HUES48 (cell line): ENCODE data around the gene P3H1.
"Not testable (repeated sequence)": the region's sequence is repeated elsewhere in the genome, so short reads cannot be mapped to it uniquely, and the experiment has no call there.

ENCODE experiments used
- H3K27ac ChIP-seq: one replicate; pipeline ENCODE4 v1.7.0; 2013; ENCODE audit warnings: low read depth, low read length, inconsistent platforms
- H3K27me3 ChIP-seq: 2 replicates; pipeline ENCODE4 v1.6.1; 2013; ENCODE audit warnings: mild to moderate bottlenecking, low read length; ENCODE audit not compliant: control insufficient read depth, insufficient read depth
- H3K36me3 ChIP-seq: 2 replicates; pipeline ENCODE4 v1.6.1; 2013; ENCODE audit warnings: low read length; ENCODE audit not compliant: control insufficient read depth, insufficient read depth
- H3K4me1 ChIP-seq: 2 replicates; pipeline ENCODE4 v1.6.1; 2013; ENCODE audit warnings: mild to moderate bottlenecking, low read length; ENCODE audit not compliant: control insufficient read depth, insufficient read depth
- H3K4me3 ChIP-seq: 2 replicates; pipeline ENCODE4 v1.5.1; 2013; ENCODE audit warnings: mild to moderate bottlenecking, low read depth, low read length
- H3K9ac ChIP-seq: 2 replicates; pipeline ENCODE4 v1.6.1; 2013; ENCODE audit warnings: mild to moderate bottlenecking, low read depth, low read length, moderate library complexity
- H3K9me3 ChIP-seq: 2 replicates; pipeline ENCODE4 v1.6.1; 2013; ENCODE audit warnings: low read length; ENCODE audit not compliant: control insufficient read depth, insufficient read depth

The P3H1 gene

GRCh38 chr1:42766741-42767509 lies at the start of gene P3H1, which contains the start of gene C1orf50:
Gene P3H1 (minus strand): TSS chr1:42767028. CDS start chr1:42766971, 57 bp downstream.
Gene C1orf50 (plus strand): TSS chr1:42767249. CDS start chr1:42767312, 63 bp downstream.
- peaks cover 6% of the 10 kb centered on the region; the same call in 1 of the 2 replicates for H3K36me3 ChIP-seq
- H3K27ac ChIP-seq = peak within 1 kb of the TSS; percentile 77
- H3K4me1 ChIP-seq = peaks cover 15% of the 10 kb centered on the region; the same call in 1 of the 2 replicates
- peak within 1 kb of the TSS; percentile 70 for H3K9ac ChIP-seq
- peak within 1 kb of the TSS; percentile 88 for H3K4me3 ChIP-seq
- H3K9me3 ChIP-seq = no peaks in the 10 kb centered on the region
- H3K27me3 ChIP-seq = no peaks in the 10 kb centered on the region

GRCh38 chr1:42815941-42816584 lies 49.2 kb upstream of the P3H1 start:
- no peaks in the 10 kb centered on the region for H3K27me3 ChIP-seq
- H3K4me3 ChIP-seq = peak overlapping the region; percentile 90
- H3K4me1 ChIP-seq = peaks cover 9% of the 10 kb centered on the region
- peak overlapping the region; percentile 100 for H3K27ac ChIP-seq
- H3K36me3 ChIP-seq = no peaks in the 10 kb centered on the region
- no peaks in the 10 kb centered on the region for H3K9me3 ChIP-seq
- H3K9ac ChIP-seq = peak overlapping the region; percentile 80; the same call in 1 of the 2 replicates

GRCh38 chr1:42814815-42815214 lies 48.0 kb upstream of the P3H1 start:
- not testable (repeated sequence) for H3K27ac ChIP-seq, H3K36me3 ChIP-seq, H3K27me3 ChIP-seq, H3K4me1 ChIP-seq, H3K4me3 ChIP-seq, H3K9ac ChIP-seq, H3K9me3 ChIP-seq

DNA sequence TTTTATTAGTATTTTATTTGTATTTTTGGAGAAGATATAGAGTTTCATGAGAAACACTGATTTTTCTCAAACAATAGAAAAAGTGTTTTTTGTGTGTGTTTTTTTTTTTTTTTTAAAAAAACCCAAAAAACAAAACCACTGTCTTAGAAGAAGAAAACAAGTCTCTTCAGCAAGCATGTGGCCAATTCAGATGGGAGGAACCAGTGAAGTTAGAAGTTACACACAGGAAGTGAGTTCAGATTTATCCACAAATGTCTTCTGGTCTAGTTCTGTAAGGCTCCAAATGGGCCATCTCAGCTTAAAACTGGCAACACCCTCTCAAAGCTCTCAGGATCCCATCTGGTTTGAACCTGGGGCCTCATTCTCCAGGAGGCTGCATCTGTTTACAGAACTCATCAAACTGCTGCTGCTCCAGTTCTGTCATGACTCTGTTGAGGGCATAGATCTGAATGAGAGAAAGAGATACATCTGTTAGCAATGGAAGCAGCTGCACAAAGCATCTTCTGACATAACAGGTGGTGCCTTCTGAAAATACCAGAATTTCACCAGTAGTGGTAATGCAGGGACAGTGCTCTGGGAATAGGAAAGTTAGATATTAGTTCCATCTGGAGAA lies 40.3 kb upstream of the P3H1 start:
- Histone ChIP-seq H3K9me3 (0 out of 2 replicates have a peak, but pooled peaks cover 6% of the 10 kb centered on the region), H3K9ac (no peak overlapping the region), H3K4me1 (no peaks in the 10 kb centered on the region), H3K4me3 (no peak overlapping the region), H3K27me3 (no peaks in the 10 kb centered on the region), H3K27ac (no peak overlapping the region), H3K36me3 (no peaks in the 10 kb centered on the region)

DNA sequence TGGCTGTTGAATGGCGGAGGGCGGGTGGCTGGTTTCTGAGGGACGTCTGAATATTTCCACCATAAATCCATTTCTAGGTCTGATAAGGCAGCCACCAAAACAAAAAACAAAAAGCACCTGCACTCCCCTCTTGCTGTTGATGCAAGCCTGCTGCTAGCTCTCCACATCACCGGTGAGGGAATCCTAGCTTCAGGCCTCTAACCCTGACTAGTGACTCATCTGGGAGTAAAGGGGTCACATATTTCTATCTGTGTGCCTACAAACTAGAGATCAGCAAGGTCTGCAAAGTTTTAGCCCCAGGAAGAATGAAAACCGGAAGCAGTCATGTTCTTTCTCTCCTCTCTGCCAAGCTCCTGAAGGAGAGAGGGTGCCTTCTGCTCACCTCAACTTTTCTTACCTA lies 39.8 kb upstream of the P3H1 start:
- H3K36me3 ChIP-seq = no peaks in the 10 kb centered on the region
- H3K9ac ChIP-seq = no peak overlapping the region
- H3K4me1 ChIP-seq = no peaks in the 10 kb centered on the region

GRCh38 chr1:42806171-42806570 lies 39.3 kb upstream of the P3H1 start:
- Histone ChIP-seq H3K9ac (no peak overlapping the region), H3K27me3 (no peaks in the 10 kb centered on the region), H3K4me1 (no peaks in the 10 kb centered on the region), H3K4me3 (no peak overlapping the region), H3K36me3 (no peaks in the 10 kb centered on the region), H3K27ac (no peak overlapping the region), H3K9me3 (0 out of 2 replicates have a peak, but pooled peaks cover 6% of the 10 kb centered on the region)

More for the DNA sequence above, 39.8 kb upstream of the P3H1 start:
- H3K27me3 ChIP-seq = no peaks in the 10 kb centered on the region
- no peak overlapping the region for H3K4me3 ChIP-seq
- 0 out of 2 replicates have a peak, but pooled peaks cover 6% of the 10 kb centered on the region for H3K9me3 ChIP-seq
- H3K27ac ChIP-seq = no peak overlapping the region

GRCh38 chr1:42801832-42802473 lies 35.1 kb upstream of the P3H1 start:
- Histone ChIP-seq H3K4me1 (no peaks in the 10 kb centered on the region), H3K27ac (no peak overlapping the region), H3K9me3 (0 out of 2 replicates have a peak, but pooled peaks cover 6% of the 10 kb centered on the region), H3K4me3 (no peak overlapping the region), H3K9ac (no peak overlapping the region), H3K27me3 (no peaks in the 10 kb centered on the region), H3K36me3 (no peaks in the 10 kb centered on the region)

DNA sequence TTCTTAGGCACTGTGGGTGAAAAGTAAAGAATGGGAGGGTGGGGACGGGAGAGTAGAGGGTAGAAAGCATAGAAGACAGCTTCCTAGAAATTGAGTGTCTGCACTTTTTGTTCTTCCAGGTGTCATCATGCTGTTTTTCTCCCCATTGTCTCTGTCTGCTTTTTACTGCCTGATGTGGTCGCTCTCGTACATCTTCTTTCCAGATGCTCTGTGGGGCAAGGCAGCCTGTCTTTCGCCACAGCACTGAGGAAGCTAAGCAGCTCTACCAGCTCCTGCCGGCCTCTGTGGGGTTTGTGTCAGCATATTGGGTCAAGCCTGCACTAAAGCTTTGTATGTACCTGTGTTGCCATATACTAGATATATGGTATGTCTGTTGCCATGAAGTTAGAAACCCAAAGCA lies 31.2 kb upstream of the P3H1 start:
- no peak overlapping the region for H3K27ac ChIP-seq
- H3K9ac ChIP-seq = no peak overlapping the region
- H3K27me3 ChIP-seq = no peaks in the 10 kb centered on the region
- H3K9me3 ChIP-seq = no peaks in the 10 kb centered on the region
- no peaks in the 10 kb centered on the region for H3K36me3 ChIP-seq
- no peak overlapping the region for H3K4me3 ChIP-seq
- no peaks in the 10 kb centered on the region for H3K4me1 ChIP-seq

GRCh38 chr1:42797414-42797813 lies 30.6 kb upstream of the P3H1 start:
- H3K4me1 ChIP-seq = no peaks in the 10 kb centered on the region
- H3K27ac ChIP-seq = no peak overlapping the region
- H3K27me3 ChIP-seq = no peaks in the 10 kb centered on the region
- no peaks in the 10 kb centered on the region for H3K9me3 ChIP-seq
- no peak overlapping the region for H3K9ac ChIP-seq
- no peak overlapping the region for H3K4me3 ChIP-seq
- no peaks in the 10 kb centered on the region for H3K36me3 ChIP-seq

- H3K4me1 ChIP-seq = no peaks in the 10 kb centered on the region
- no peak overlapping the region for H3K4me3 ChIP-seq
- H3K27me3 ChIP-seq = no peaks in the 10 kb centered on the region
- no peaks in the 10 kb centered on the region for H3K36me3 ChIP-seq
- H3K27ac ChIP-seq = no peak overlapping the region
- H3K9me3 ChIP-seq = no peaks in the 10 kb centered on the region
- no peak overlapping the region for H3K9ac ChIP-seq
These were observed 27.0 kb upstream of the P3H1 start for GRCh38 chr1:42793824-42794223.
